Activated CD8-positive, alpha-beta memory T cell treated with anti-CD3 and anti-CD28 coated beads, Interleukin-2, amount 10 ng/mL, durations not matched to agents 7 days and 5 days (primary cell): ENCODE data around the gene PYDC2. TPM values are rescaled to one million over a fixed set of nuclear protein-coding genes. Genes with fewer than 3 reads are reported as not detected.
"Not testable (repeated sequence)": the region's sequence is repeated elsewhere in the genome, so short reads cannot be mapped to it uniquely, and the experiment has no call there.

Experiments
- ATAC-seq: fragments of 150-1000 bp; cut with Tn5 transposase; one replicate; pipeline ENCODE4 v1.10.0; 2021; ENCODE audit warnings: moderate library complexity
- CTCF ChIA-PET: fragments of 350-600 bp; sonication (Branson Sonifier 250); formaldehyde crosslinking; loops from one replicate; lab custom pipeline; 2021; ENCODE audit warnings: antibody characterized with exemption; lab: Charles Lee
- DNase-seq: peaks from one replicate; pipeline ENCODE4 v3.0.0-alpha.2; 2020
- H3K27ac Mint-ChIP-seq: one replicate; pipeline ENCODE4 v1.8.0; 2021; ENCODE audit warnings: mild to moderate bottlenecking, mixed read lengths
- H3K27me3 Mint-ChIP-seq: one replicate; pipeline ENCODE4 v1.8.0; 2021; ENCODE audit warnings: mixed read lengths
- H3K36me3 Mint-ChIP-seq: one replicate; pipeline ENCODE4 v1.8.0; 2021; ENCODE audit warnings: mild to moderate bottlenecking, mixed read lengths
- H3K4me1 Mint-ChIP-seq: one replicate; pipeline ENCODE4 v1.8.0; 2021; ENCODE audit warnings: mixed read lengths
- H3K4me3 Mint-ChIP-seq: one replicate; pipeline ENCODE4 v1.8.0; 2021; ENCODE audit warnings: mild to moderate bottlenecking, moderate library complexity, mixed read lengths
- H3K9me3 Mint-ChIP-seq: one replicate; pipeline ENCODE4 v1.8.0; 2022; ENCODE audit warnings: low read depth, mixed read lengths
- total RNA-seq, 2 experiments: library from RNA; stranded (reverse); gene quantifications; one replicate each; pipeline ENCODE4 v1.2.3, GENCODE V29; 2021

PYDC2 gene
- total RNA-seq, 2 experiments from 2014 or later = not detected

GRCh38 chr3:191435981-191436380 is 25.0 kb upstream of the PYDC2 start:
- H3K27ac Mint-ChIP-seq = no peak overlapping the region
- H3K4me1 Mint-ChIP-seq = no peaks in the 10 kb centered on the region
- H3K36me3 Mint-ChIP-seq = no peaks in the 10 kb centered on the region
- H3K27me3 Mint-ChIP-seq = no peaks in the 10 kb centered on the region
- DNase-seq (no peak), ATAC-seq (no peak)
- CTCF ChIA-PET = no interaction called here
- H3K9me3 Mint-ChIP-seq = peaks cover 4% of the 10 kb centered on the region
- H3K4me3 Mint-ChIP-seq = no peak overlapping the region

GRCh38 chr3:191438150-191438814 is 22.7 kb upstream of the PYDC2 start:
- CTCF ChIA-PET = no interaction called here
- no peaks in the 10 kb centered on the region for H3K36me3 Mint-ChIP-seq
- no peak overlapping the region for H3K27ac Mint-ChIP-seq
- H3K9me3 Mint-ChIP-seq = peaks cover 6% of the 10 kb centered on the region
- no peaks in the 10 kb centered on the region for H3K4me1 Mint-ChIP-seq
- no peaks in the 10 kb centered on the region for H3K27me3 Mint-ChIP-seq
- H3K4me3 Mint-ChIP-seq = no peak overlapping the region
- ATAC-seq (no peak), DNase-seq (no peak)

- CTCF ChIA-PET = no interaction called here
- Mint-ChIP-seq H3K36me3 (no peaks in the 10 kb centered on the region), H3K27me3 (no peaks in the 10 kb centered on the region), H3K9me3 (peaks cover 6% of the 10 kb centered on the region), H3K4me1 (no peaks in the 10 kb centered on the region), H3K27ac (no peak overlapping the region), H3K4me3 (no peak overlapping the region)
- ATAC-seq (no peak), DNase-seq (no peak)
These were observed 20.4 kb upstream of the PYDC2 start for GRCh38 chr3:191440532-191440931.

GRCh38 chr3:191441687-191442086 is 19.3 kb upstream of the PYDC2 start:
- no peaks in the 10 kb centered on the region for H3K4me1 Mint-ChIP-seq
- DNase-seq (no peak), ATAC-seq (no peak)
- H3K27ac Mint-ChIP-seq = no peak overlapping the region
- CTCF ChIA-PET = no interaction called here
- no peak overlapping the region for H3K4me3 Mint-ChIP-seq
- H3K27me3 Mint-ChIP-seq = no peaks in the 10 kb centered on the region
- H3K36me3 Mint-ChIP-seq = no peaks in the 10 kb centered on the region
- peaks cover 6% of the 10 kb centered on the region for H3K9me3 Mint-ChIP-seq

GRCh38 chr3:191444569-191444968 is 16.4 kb upstream of the PYDC2 start:
- Mint-ChIP-seq H3K9me3 (peaks cover 10% of the 10 kb centered on the region), H3K27ac (no peak overlapping the region), H3K4me1 (no peaks in the 10 kb centered on the region), H3K36me3 (no peaks in the 10 kb centered on the region), H3K4me3 (no peak overlapping the region), H3K27me3 (no peaks in the 10 kb centered on the region)
- DNase-seq = no peak
- no peak for ATAC-seq
- CTCF ChIA-PET = no interaction called here

- Mint-ChIP-seq H3K4me1 (no peaks in the 10 kb centered on the region), H3K27me3 (no peaks in the 10 kb centered on the region), H3K27ac (no peak overlapping the region), H3K9me3 (peaks cover 11% of the 10 kb centered on the region), H3K4me3 (no peak overlapping the region), H3K36me3 (no peaks in the 10 kb centered on the region)
- CTCF ChIA-PET = no interaction called here
- ATAC-seq (no peak), DNase-seq (no peak)
These were observed 11.7 kb upstream of the PYDC2 start for GRCh38 chr3:191449256-191449655.

GRCh38 chr3:191455257-191455952 is 5.6 kb upstream of the PYDC2 start:
- CTCF ChIA-PET = no interaction called here
- Mint-ChIP-seq H3K4me3 (no peak overlapping the region), H3K36me3 (no peaks in the 10 kb centered on the region), H3K27ac (no peak overlapping the region), H3K4me1 (no peaks in the 10 kb centered on the region), H3K27me3 (no peaks in the 10 kb centered on the region), H3K9me3 (peaks cover 10% of the 10 kb centered on the region)
- DNase-seq (no peak), ATAC-seq (no peak)

GRCh38 chr3:191460360-191460759 is 603 bp upstream of the PYDC2 start:
- Mint-ChIP-seq H3K4me3 (no peak overlapping the region), H3K27ac (no peak overlapping the region), H3K27me3 (no peaks in the 10 kb centered on the region), H3K36me3 (no peaks in the 10 kb centered on the region), H3K9me3 (peaks cover 2% of the 10 kb centered on the region), H3K4me1 (no peaks in the 10 kb centered on the region)
- DNase-seq (no peak), ATAC-seq (no peak)
- CTCF ChIA-PET = no interaction called here

GRCh38 chr3:191470080-191470479 is 9.1 kb downstream of the PYDC2 start:
- no peaks in the 10 kb centered on the region for H3K9me3 Mint-ChIP-seq
- no peak overlapping the region for H3K4me3 Mint-ChIP-seq
- no peak for DNase-seq
- no peak for ATAC-seq
- no peak overlapping the region for H3K27ac Mint-ChIP-seq
- H3K27me3 Mint-ChIP-seq = no peaks in the 10 kb centered on the region
- no peaks in the 10 kb centered on the region for H3K4me1 Mint-ChIP-seq
- H3K36me3 Mint-ChIP-seq = no peaks in the 10 kb centered on the region
- CTCF ChIA-PET = no interaction called here

GRCh38 chr3:191470545-191470944 is 9.6 kb downstream of the PYDC2 start:
- CTCF ChIA-PET = no interaction called here
- Mint-ChIP-seq H3K4me1 (no peaks in the 10 kb centered on the region), H3K36me3 (no peaks in the 10 kb centered on the region), H3K27me3 (no peaks in the 10 kb centered on the region), H3K27ac (no peak overlapping the region), H3K9me3 (no peaks in the 10 kb centered on the region), H3K4me3 (no peak overlapping the region)
- DNase-seq (no peak), ATAC-seq (no peak)

- no peak for DNase-seq
- no peaks in the 10 kb centered on the region for H3K36me3 Mint-ChIP-seq
- H3K27ac Mint-ChIP-seq = no peak overlapping the region
- CTCF ChIA-PET = no interaction called here
- no peaks in the 10 kb centered on the region for H3K9me3 Mint-ChIP-seq
- no peak for ATAC-seq
- no peaks in the 10 kb centered on the region for H3K4me1 Mint-ChIP-seq
- H3K4me3 Mint-ChIP-seq = no peak overlapping the region
- H3K27me3 Mint-ChIP-seq = no peaks in the 10 kb centered on the region
These were observed 12.8 kb downstream of the PYDC2 start for GRCh38 chr3:191473661-191474198.

GRCh38 chr3:191476066-191476772 is 15.3 kb downstream of the PYDC2 start:
- DNase-seq = no peak
- CTCF ChIA-PET = no interaction called here
- no peak for ATAC-seq
- H3K4me1 Mint-ChIP-seq = no peaks in the 10 kb centered on the region
- H3K36me3 Mint-ChIP-seq = no peaks in the 10 kb centered on the region
- no peak overlapping the region for H3K4me3 Mint-ChIP-seq
- no peak overlapping the region for H3K27ac Mint-ChIP-seq
- H3K9me3 Mint-ChIP-seq = no peaks in the 10 kb centered on the region
- H3K27me3 Mint-ChIP-seq = no peaks in the 10 kb centered on the region

- ATAC-seq, H3K4me1 Mint-ChIP-seq, H3K36me3 Mint-ChIP-seq, DNase-seq, H3K4me3 Mint-ChIP-seq, H3K9me3 Mint-ChIP-seq, H3K27me3 Mint-ChIP-seq, CTCF ChIA-PET, H3K27ac Mint-ChIP-seq: not testable (repeated sequence)
These were observed 23.0 kb downstream of the PYDC2 start for GRCh38 chr3:191483994-191484393.

GRCh38 chr3:191484461-191484860 is 23.5 kb downstream of the PYDC2 start:
- no peak overlapping the region for H3K4me3 Mint-ChIP-seq
- H3K27ac Mint-ChIP-seq = no peak overlapping the region
- ATAC-seq (no peak), DNase-seq (no peak)
- no peaks in the 10 kb centered on the region for H3K4me1 Mint-ChIP-seq
- peaks cover 8% of the 10 kb centered on the region for H3K9me3 Mint-ChIP-seq
- CTCF ChIA-PET = no interaction called here
- no peaks in the 10 kb centered on the region for H3K27me3 Mint-ChIP-seq
- no peaks in the 10 kb centered on the region for H3K36me3 Mint-ChIP-seq
